GM20431 (cell line): ENCODE data around the gene AGK.
"Not testable (repeated sequence)": the region's sequence is repeated elsewhere in the genome, so short reads cannot be mapped to it uniquely, and the experiment has no call there.

ENCODE experiments used
- in situ Hi-C: fragments of 300-500 bp; cut with MseI, MboI; formaldehyde crosslinking; loops from one replicate; pipeline ENCODE4 v1.15.0; 2020; ENCODE audit warnings: low sequenced_read_pairs; ENCODE audit not compliant: unreplicated experiment

The AGK gene

GRCh38 chr7:141671705-141672496 is 120.7 kb downstream of the AGK start:
- in situ Hi-C loops: no loop called here

- in situ Hi-C loops: no loop called here
These were observed 122.1 kb downstream of the AGK start for GRCh38 chr7:141673346-141673745.

GRCh38 chr7:141674171-141674671 is 123.0 kb downstream of the AGK start:
- in situ Hi-C loops: no loop called here

DNA sequence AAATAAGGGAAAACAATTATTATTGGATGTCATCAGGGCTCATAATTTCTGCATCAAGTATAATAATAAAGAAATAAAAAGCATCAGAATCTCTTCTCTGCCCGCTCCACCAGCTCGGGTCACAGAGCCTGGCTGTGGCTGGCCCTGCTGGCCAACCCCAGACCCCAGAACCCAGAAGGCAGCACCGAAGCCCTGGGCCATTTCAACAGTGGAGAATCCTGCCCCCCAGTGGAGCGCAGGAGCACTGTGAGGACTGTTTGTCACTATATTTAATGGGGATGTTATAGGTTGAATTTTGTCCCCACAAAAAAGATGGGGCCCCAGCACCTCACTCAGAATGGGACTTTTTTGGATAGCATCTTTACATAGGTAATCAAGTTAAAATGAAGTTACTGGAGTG is 123.5 kb downstream of the AGK start:
- in situ Hi-C loops: no loop called here

DNA sequence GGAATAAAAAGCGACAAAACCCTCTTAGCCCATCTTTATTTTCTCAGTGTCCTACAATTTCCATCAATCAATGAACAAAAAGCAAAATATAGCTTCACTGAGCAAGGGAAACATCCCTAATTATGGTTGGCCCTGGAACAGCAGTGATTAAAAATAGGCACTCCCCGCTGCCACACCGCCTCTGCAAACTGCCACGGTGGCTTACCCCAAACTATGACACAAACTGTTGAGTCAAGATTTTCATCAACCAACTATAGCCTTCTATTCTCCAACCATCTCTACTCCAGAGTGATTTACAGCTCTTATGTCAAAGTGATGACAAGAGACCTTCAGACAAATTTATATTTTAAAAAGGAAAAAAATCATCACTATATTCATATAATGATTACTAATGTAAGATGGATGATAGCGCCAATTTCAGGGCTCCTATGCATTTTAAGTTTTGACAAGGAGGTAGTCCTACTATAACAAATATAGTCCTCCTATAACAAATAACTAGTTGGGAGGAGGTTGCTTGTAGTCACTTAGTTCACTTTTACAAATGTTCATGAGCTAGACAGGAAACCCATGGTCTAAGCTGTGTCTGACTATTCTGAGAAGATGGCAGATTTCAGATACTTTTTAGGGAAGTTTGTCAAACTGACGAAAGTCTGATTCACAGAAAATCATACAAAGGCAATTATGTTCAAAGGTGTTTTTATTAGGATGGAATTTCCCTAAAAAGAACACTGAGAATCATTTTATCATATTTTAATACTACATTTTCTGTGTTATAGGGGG is 124.4 kb downstream of the AGK start:
- in situ Hi-C loops: no loop called here

GRCh38 chr7:141676618-141677017 is 125.4 kb downstream of the AGK start:
- in situ Hi-C loops: no loop called here

DNA sequence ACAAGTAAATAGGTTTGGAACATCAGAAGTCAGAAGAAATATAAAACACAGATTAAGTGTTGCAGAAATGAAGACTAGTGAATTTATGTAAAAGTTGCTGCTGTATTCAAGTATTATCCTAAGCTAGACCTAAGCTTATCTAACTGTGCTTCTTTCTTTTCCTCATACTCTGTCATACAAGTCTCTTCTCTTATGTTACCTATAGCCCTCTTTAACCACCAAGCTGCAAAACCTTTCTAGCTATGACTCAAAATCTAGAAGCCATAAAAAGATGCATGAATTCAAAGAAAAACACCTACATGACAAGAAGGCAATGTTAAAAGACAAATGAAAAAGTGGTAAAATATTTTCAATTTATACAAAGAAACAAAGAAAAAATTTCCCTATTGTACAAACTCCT is 127.8 kb downstream of the AGK start:
- in situ Hi-C loops: no loop called here

- in situ Hi-C loops: no loop called here
These were observed 134.2 kb downstream of the AGK start for GRCh38 chr7:141685285-141686023.

DNA sequence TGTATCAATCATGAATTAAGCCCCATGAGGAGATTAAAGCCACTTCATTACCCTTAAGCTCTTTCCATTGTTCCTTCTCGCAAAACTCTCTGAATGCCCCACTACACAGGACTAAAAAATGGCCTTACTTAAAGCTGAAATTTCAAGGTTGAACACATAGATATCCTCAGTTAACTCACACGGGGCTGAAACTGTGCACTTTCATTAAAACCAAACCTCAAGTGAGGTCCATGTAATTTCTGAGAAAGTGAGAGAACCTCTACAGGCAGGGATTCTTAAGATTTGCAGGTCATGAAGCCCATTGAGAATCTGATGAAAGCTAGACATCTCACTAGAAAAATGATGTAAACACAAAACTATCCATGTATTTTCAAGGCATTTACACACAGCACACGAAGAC is 134.9 kb downstream of the AGK start:
- in situ Hi-C loops: no loop called here

DNA sequence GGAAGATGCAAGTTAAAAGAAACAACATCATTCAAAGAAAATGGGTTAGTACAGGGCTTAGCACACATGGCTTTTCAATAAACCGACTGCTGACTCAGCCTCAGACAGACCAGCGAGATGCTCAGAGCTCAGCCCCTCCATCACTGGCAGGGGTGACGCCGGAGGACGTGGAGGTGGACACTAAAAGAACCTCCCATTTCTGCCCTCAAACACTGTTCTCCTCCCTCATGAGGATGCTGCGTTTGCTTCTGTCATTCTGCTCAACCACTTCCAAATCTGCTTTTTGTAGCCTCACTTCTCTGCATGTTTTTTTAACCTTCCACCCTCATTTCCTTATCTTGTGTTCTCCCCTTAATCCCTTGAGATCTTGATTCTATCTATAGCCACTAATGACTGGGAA is 135.5 kb downstream of the AGK start:
- in situ Hi-C loops: no loop called here

DNA sequence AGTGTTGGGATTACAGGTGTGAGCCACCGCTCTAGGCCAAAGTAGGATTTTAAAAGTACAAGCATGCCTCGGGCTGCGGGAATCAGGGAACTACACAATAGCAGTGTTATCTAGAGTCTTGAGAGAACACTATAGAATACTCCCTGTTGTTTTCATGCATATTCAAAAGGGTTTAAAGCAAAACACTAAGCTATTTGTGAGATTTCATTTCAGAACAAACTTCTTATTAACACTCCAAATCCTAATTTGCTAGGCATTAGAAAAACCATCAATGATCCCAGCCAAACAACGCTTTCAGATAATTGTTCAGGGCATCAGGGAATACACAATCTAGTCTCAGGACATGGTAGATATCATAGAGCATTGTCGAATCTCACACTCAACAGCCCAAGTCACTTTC is 136.8 kb downstream of the AGK start:
- in situ Hi-C loops: no loop called here

- in situ Hi-C loops: not testable (repeated sequence)
These were observed 138.0 kb downstream of the AGK start for GRCh38 chr7:141689072-141689825.

- in situ Hi-C loops: no loop called here
These were observed 140.3 kb downstream of the AGK start for GRCh38 chr7:141691540-141691939.

- in situ Hi-C loops: no loop called here
These were observed 140.8 kb downstream of the AGK start for GRCh38 chr7:141691961-141692360.

DNA sequence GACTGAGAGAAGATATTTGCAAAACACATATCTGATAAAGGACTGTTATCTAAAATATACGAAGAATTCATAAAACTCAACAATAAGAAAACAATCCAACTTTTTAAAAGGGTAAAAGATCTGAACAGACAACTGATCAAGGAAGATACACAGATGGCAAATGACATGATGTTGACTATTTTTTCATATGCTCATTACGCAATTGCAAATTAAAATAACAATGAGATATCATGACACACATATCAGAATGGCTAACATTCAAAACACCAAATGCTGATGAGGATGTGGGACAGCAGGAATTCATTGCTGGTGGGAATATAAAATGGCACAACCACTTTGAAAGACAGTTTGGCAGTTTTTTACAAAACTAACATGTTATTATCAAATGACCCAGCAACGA is 141.9 kb downstream of the AGK start:
- in situ Hi-C loops: no loop called here

DNA sequence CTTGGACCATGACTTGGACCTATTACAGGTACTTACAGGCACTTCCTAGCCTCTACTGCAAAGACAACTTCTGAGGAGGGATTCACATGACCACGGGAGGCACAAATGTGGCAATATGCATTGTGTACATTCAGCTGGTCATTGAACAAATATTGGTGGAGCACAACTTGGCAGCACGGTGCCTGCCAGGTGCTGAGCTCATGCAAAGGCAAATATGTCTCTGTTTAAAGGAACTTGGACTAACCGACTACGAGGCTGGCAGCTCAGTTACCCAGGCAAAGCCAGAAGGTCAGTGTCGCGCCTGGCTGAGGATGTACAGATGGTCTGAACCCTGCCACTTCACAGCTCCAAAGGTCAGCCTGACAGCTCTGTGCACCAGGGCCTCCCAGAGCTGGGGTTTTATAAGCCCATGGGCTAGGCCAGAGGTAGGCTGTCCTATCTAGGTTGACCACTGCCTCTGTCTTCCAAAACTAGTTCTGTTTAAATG is 144.6 kb downstream of the AGK start:
- in situ Hi-C loops: no loop called here

DNA sequence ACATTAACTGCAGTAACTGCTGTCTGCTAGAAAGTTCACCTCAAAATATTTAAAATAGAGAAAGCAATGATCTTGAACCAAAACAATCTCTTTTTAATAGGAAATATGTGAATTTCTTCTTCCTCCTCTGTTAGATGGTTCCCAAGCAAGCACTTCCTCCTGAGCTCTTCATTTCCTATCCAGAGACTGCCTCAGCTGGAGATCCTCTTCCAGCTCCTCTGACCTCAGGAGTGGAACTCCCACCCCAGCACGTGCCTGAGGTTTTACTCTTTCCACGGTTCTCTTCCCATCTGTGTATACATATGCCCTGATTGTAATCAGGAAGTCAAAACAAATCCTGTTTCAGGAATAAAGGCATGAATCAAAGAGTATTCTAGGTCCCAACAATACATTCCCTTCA is 145.1 kb downstream of the AGK start:
- in situ Hi-C loops: no loop called here

DNA sequence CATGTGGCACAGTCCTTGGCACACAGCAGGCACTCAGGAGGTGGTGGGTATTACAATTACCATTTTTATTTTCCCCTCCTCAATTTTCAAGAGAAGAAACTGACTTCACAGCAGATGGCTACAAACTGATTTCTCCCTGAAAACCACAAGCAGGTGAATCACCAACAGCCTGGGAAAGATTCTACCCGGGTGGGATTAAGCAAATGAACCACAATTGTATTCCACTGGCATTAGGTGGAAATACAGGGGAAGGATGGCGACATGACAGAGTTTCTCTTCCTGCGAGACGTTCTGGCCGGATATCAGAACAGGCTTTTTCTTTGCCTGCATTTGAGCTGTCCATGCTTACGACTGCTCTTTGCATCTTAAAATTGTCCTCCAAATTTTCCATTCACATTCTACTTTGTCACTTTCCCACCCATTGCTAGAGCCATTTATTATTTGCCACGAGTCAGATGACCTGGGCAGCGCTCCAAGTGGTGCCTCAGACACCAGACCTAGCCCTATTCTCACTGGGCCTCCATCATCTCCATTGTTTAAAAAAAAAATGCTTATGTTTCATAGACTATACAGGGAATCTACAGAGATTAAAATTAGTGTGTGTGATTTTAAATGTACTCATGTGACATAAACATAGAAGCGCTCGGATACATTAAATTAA is 146.1 kb downstream of the AGK start:
- in situ Hi-C loops: no loop called here

DNA sequence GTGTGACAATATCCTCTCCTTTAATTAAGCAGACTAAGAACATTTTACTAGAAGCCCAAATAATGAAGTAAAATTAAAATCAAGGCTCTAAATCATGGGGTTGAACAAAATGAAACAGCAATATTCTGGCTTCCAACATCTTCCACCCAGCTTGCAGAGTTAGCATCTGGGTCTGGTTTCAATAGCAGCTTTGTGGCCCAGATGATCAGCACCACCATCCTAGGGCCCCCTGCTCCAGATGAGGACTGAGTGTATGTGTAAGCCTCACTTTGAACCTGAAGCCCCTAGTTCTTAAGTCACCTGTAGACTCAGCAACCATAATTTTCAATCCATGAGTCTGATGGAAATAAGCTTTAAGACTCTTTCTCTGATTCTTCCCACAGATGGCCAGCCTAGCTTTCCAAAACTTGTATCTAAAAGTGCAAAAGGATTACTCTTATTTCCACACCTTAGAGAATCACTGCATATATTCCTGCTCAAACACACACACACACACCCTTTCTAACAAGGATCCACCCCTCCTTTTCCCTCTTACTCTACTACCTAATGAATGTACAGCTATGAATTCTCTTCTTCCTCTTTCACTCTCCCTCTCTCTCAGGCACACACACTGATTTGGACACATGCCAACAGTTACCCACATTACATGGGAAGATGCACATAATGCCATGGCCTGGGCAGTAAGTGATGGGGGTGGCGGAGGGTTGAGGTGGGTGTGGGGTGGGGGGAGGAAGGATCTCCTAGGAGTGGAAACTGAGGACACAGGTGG is 147.2 kb downstream of the AGK start:
- in situ Hi-C loops: no loop called here
